Smooth muscle cell (in vitro differentiated cells): ENCODE data around the gene NMNAT2. TPM values are rescaled to one million over a fixed set of nuclear protein-coding genes. Genes with fewer than 3 reads are reported as not detected.

Experiments
- DNase-seq: peaks from one replicate; lab custom pipeline; 2025; ENCODE audit not compliant: unreplicated experiment; lab: John Stamatoyannopoulos, UW
- H2AFZ ChIP-seq: fragments of 200-600 bp; sonication (generic); 2 replicates; pipeline ENCODE4 v1.6.0; 2016; ENCODE audit warnings: antibody characterized with exemption, low read depth, mild to moderate bottlenecking
- H3F3A ChIP-seq: fragments of 200-600 bp; sonication (generic); 2 replicates; pipeline ENCODE4 v1.6.0; 2017; ENCODE audit warnings: antibody characterized with exemption, low read depth
- H3K27ac ChIP-seq: fragments of 200-600 bp; sonication (generic); 2 replicates; pipeline ENCODE4 v1.5.1; 2016; ENCODE audit warnings: low read depth, mild to moderate bottlenecking
- H3K27me3 ChIP-seq: fragments of 200-600 bp; sonication (generic); 2 replicates; pipeline ENCODE4 v1.6.1; 2016; ENCODE audit warnings: low read depth, mild to moderate bottlenecking
- H3K36me3 ChIP-seq: fragments of 200-600 bp; sonication (generic); 2 replicates; pipeline ENCODE4 v1.5.1; 2016; ENCODE audit warnings: low read depth
- H3K4me1 ChIP-seq: fragments of 200-600 bp; sonication (generic); 2 replicates; pipeline ENCODE4 v1.5.1; 2016; ENCODE audit warnings: low read depth
- H3K4me2 ChIP-seq: fragments of 200-600 bp; sonication (generic); 2 replicates; pipeline ENCODE4 v1.6.0; 2016; ENCODE audit warnings: mild to moderate bottlenecking
- H3K4me3 ChIP-seq: fragments of 200-600 bp; sonication (generic); 2 replicates; pipeline ENCODE4 v1.5.1; 2016; ENCODE audit warnings: mild to moderate bottlenecking
- H3K79me2 ChIP-seq: fragments of 200-600 bp; sonication (generic); 2 replicates; pipeline ENCODE4 v1.6.0; 2016; ENCODE audit warnings: low read depth, mild to moderate bottlenecking
- H3K9ac ChIP-seq: fragments of 200-600 bp; sonication (generic); 2 replicates; pipeline ENCODE4 v1.6.0; 2016; ENCODE audit warnings: low read depth
- H3K9me3 ChIP-seq: fragments of 200-600 bp; sonication (generic); replicated peaks from 2 replicates; pipeline ENCODE4 v1.5.1; 2016; ENCODE audit warnings: low read depth
- H4K20me1 ChIP-seq: fragments of 200-600 bp; sonication (generic); 2 replicates; pipeline ENCODE4 v1.6.0; 2016; ENCODE audit warnings: low read depth
- WGBS: methylation state at CpG from one replicate; pipeline ENCODE4 v1.1.7; 2016; ENCODE audit warnings: low lambda C conversion rate; 5-methylcytosine and 5-hydroxymethylcytosine counted together
- polyA plus RNA-seq: library from polyadenylated mRNA; unstranded; fragments of >200 nt; fragmentation: Nextera tagmentation; extraction: Ambion mirVana; gene quantifications from 2 replicates; pipeline ENCODE4 v1.2.1, GENCODE V29; 2016
- total RNA-seq: library from RNA; depleted of rRNA; stranded (reverse); fragments of >200 nt; gene quantifications from 2 replicates; pipeline ENCODE4 v1.2.3, GENCODE V29; 2014
- TF ChIP-seq, protein P1 (sequence below): fragments of 200-600 bp; sonication (generic); IDR thresholded peaks from 2 replicates; pipeline ENCODE4 v1.5.1; 2017; ENCODE audit warnings: borderline replicate concordance, mild to moderate bottlenecking, antibody characterized with exemption; ENCODE audit not compliant: insufficient read depth, poor library complexity, severe bottlenecking

Gene NMNAT2
- total and polyA plus RNA-seq, 2 experiments from 2014 or later = 0.22 to 0.43 TPM

DNA sequence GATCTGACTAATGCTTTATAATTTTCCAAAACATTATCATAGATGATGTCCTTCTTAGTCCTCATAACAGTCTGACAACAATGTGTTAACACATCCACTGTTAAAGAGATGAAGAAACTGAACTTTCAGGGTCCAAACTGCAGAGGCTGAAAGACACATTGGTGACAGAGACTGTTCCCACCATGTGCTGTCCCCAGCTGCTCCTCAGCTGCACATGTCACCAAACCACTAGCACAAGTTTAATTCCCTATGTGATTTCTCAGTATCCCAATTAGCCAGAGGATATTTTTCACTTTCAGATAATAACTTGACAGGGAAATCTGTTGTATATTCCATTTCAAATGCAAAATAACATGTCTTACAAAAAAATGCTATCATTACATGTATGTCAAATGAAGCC, 207.5 kb downstream of the NMNAT2 start:
- H3K4me3 ChIP-seq = no peak overlapping the region
- no peak for DNase-seq
- no peaks in the 10 kb centered on the region for H4K20me1 ChIP-seq
- no peak overlapping the region for H3K4me2 ChIP-seq
- TF ChIP-seq, protein P1, sequence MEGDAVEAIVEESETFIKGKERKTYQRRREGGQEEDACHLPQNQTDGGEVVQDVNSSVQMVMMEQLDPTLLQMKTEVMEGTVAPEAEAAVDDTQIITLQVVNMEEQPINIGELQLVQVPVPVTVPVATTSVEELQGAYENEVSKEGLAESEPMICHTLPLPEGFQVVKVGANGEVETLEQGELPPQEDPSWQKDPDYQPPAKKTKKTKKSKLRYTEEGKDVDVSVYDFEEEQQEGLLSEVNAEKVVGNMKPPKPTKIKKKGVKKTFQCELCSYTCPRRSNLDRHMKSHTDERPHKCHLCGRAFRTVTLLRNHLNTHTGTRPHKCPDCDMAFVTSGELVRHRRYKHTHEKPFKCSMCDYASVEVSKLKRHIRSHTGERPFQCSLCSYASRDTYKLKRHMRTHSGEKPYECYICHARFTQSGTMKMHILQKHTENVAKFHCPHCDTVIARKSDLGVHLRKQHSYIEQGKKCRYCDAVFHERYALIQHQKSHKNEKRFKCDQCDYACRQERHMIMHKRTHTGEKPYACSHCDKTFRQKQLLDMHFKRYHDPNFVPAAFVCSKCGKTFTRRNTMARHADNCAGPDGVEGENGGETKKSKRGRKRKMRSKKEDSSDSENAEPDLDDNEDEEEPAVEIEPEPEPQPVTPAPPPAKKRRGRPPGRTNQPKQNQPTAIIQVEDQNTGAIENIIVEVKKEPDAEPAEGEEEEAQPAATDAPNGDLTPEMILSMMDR = no peak
- no peaks in the 10 kb centered on the region for H3K27me3 ChIP-seq
- H3K9me3 ChIP-seq = no peaks in the 10 kb centered on the region
- no peaks in the 10 kb centered on the region for H3F3A ChIP-seq
- no peaks in the 10 kb centered on the region for H3K79me2 ChIP-seq
- no peak overlapping the region for H3K9ac ChIP-seq
- no peak overlapping the region for H2AFZ ChIP-seq
- H3K27ac ChIP-seq = no peak overlapping the region
- no peaks in the 10 kb centered on the region for H3K4me1 ChIP-seq
- H3K36me3 ChIP-seq = no peaks in the 10 kb centered on the region

DNA sequence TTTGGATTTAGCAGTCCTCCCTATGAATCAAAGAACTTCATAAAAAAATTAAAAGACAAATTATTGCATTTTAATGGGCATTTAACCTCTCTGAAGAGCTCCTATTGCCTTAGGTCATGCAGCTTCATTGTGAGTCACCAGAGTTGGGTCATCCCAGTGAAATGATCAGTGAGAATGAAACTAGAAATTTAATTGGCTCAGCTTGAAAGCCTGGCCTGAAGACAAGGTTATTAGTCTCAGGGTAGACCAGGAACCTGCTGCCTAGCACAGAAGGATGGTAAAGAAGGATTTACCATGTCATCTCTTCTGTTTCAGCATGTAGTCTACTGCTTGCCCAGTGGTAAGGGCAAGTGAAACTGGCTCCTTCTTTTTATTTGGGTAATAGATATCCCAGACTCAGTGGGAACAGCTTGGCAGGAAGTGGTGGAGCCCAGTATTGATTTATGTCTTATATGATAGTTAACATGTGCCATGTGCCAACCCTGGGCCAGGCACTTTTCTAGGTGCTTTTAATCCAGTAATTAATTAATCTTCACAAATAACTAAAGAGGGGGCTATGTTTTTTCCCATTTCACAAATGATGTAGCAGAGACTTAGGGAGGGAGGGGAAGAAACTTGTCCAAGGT, 208.5 kb downstream of the NMNAT2 start:
- Histone ChIP-seq H3K36me3 (no peaks in the 10 kb centered on the region), H3K4me3 (no peak overlapping the region), H3K9me3 (no peaks in the 10 kb centered on the region), H3K4me1 (no peaks in the 10 kb centered on the region), H3K27me3 (no peaks in the 10 kb centered on the region), H3K9ac (no peak overlapping the region), H2AFZ (no peak overlapping the region), H3K4me2 (no peak overlapping the region), H4K20me1 (no peaks in the 10 kb centered on the region), H3F3A (no peaks in the 10 kb centered on the region), H3K79me2 (no peaks in the 10 kb centered on the region), H3K27ac (no peak overlapping the region)
- TF ChIP-seq, protein P1 = no peak
- no peak for DNase-seq

DNA sequence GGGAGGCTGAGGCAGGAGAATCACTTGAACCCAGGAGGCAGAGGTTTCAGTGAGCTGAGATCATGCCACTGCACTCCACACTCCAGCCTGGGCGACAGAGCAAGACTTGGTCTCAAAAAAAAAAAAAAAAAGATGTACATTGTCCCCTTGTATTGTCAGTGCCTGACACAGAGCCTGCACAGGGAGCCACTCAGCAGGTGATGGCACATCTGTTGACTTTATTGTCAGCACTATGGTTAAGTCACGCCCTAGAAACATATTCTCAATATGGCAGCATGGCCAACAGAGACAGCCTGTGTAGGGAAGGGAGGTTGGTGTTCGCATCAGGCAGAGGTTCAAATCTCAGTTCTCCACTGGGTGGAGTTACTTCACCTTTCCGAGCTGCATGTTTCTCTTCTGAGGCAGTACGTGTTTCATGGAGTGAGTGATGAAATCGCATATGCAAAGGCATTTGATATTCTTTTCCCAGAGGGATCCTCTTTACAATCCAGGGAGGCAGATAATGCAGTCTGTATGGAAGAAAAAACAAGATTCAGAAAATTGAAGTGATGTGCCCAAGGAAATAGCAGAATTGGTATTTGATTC, 211.6 kb downstream of the NMNAT2 start:
- H3K4me2 ChIP-seq = no peak overlapping the region
- no peaks in the 10 kb centered on the region for H3K4me1 ChIP-seq
- no peaks in the 10 kb centered on the region for H3K36me3 ChIP-seq
- TF ChIP-seq, protein P1 = no peak
- H3K4me3 ChIP-seq = no peak overlapping the region
- 90% methylated on average over 6 of the region's 6 CpGs for WGBS
- H3F3A ChIP-seq = no peaks in the 10 kb centered on the region
- H4K20me1 ChIP-seq = no peaks in the 10 kb centered on the region
- no peaks in the 10 kb centered on the region for H3K27me3 ChIP-seq
- no peaks in the 10 kb centered on the region for H3K9me3 ChIP-seq
- H3K79me2 ChIP-seq = no peaks in the 10 kb centered on the region
- no peak for DNase-seq
- H3K27ac ChIP-seq = no peak overlapping the region
- H2AFZ ChIP-seq = no peak overlapping the region
- H3K9ac ChIP-seq = no peak overlapping the region

DNA sequence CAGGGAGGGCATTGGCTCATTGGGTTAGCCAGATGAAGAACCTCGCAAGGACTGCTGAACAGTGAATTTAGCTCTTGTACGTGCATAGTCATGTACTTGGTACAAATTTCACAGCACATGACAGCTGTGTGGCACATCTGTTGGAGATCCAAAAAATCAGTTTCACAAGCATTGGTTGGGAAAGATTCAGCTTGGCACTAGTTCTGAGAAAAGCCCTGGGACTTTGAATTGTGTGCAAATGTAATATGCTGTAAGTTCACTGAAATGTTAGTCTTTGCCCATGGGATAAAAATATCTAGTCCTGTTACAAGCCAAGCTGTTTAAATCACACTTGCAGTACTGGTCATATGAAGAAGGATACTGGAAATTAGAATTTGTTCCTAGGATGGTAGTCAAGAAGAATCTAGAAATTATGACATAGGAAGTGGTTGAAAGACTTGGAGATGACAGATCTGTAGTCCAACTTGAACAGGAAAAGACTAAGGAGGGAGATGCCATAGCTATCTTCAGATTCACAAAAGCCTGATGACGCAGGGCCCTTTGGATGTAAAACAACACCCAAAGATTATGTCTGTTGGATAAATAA, 212.9 kb downstream of the NMNAT2 start:
- Histone ChIP-seq H3K4me1 (no peaks in the 10 kb centered on the region), H3K27ac (no peak overlapping the region), H3K4me2 (no peak overlapping the region), H3K9me3 (no peaks in the 10 kb centered on the region), H3F3A (no peaks in the 10 kb centered on the region), H3K27me3 (no peaks in the 10 kb centered on the region), H3K4me3 (no peak overlapping the region), H3K36me3 (no peaks in the 10 kb centered on the region), H3K9ac (no peak overlapping the region), H4K20me1 (no peaks in the 10 kb centered on the region), H2AFZ (peak overlapping the region; percentile 25), H3K79me2 (no peaks in the 10 kb centered on the region)
- WGBS = 83% methylated on average over 3 of the region's 3 CpGs
- TF ChIP-seq, protein P1 = no peak
- DNase-seq = no peak
